Urinary bladder (tissue), 4 donors: ENCODE data around the gene RNF214. TPM values are rescaled to one million over a fixed set of nuclear protein-coding genes. Genes with fewer than 3 reads are reported as not detected.
"Not testable (repeated sequence)": the region's sequence is repeated elsewhere in the genome, so short reads cannot be mapped to it uniquely, and the experiment has no call there.

Experiments
- DNase-seq: peaks from one replicate; pipeline ENCODE4 v3.0.0-alpha.2; 2015; ENCODE audit errors: extremely low spot score
- H3K27ac ChIP-seq: one replicate; pipeline ENCODE4 v1.5.1; 2013; ENCODE audit warnings: low read depth, mild to moderate bottlenecking, moderate library complexity
- H3K36me3 ChIP-seq: one replicate; pipeline ENCODE4 v1.6.1; 2013; ENCODE audit warnings: mild to moderate bottlenecking, moderate library complexity; ENCODE audit not compliant: insufficient read depth
- H3K4me1 ChIP-seq: one replicate; pipeline ENCODE4 v1.6.1; 2013; ENCODE audit warnings: mild to moderate bottlenecking, moderate library complexity; ENCODE audit not compliant: insufficient read depth
- H3K4me3 ChIP-seq: one replicate; pipeline ENCODE4 v1.5.1; 2013; ENCODE audit warnings: low read depth, low read length
- WGBS: extraction: QIAGEN DNeasy Blood & Tissue Kit; methylation state at CpG from one replicate; pipeline ENCODE4 v1.1.7; 2013; 5-methylcytosine and 5-hydroxymethylcytosine counted together
- polyA plus RNA-seq: library from polyadenylated mRNA; stranded (reverse); fragments of 200-250 nt; gene quantifications from one replicate; pipeline ENCODE4 v1.2.3, GENCODE V29; 2013
- total RNA-seq: library from RNA; depleted of rRNA; stranded (reverse); fragments of >200 nt; gene quantifications from one replicate; pipeline ENCODE4 v1.2.3, GENCODE V29; 2014
- donor health status: healthy with polysubstance abuse.
- donor health status: healthy.

RNF214 gene
- total and polyA plus RNA-seq, 2 donors: 14.5 to 15.2 TPM

DNA sequence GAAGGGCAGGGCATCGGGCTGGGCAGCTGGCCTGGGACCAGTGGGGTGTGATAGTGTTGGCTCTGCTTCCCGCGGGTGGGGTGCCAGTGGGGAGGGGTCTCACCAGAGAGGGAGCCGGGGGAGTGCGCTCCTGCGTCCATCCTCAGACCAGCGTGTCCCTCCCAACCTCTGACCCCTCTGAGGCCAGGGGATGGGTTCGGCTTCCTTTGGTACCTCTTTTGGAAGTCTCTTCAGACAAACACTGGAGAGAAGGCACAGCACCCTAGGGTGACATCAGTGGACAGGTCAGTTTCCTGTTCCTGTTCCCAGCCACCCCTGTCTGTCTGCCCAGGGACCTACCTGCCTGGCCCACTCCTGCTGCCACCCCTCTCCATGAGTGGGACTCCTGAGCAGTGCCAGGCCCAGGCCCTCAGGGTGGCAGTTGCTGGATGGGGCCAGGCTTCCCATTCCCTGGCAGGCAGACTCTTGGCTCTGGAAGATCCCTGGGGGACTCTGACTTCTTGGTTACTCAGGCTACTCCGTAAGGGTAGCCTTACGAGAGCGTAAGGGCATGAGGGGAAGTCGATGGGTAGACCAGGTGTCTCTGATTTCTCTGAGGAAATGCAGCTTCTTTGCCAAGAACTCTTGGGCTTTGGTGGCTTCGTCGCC lies 30.7 kb upstream of the RNF214 start:
- no peaks in the 10 kb centered on the region for H3K4me1 ChIP-seq
- peak overlapping the region; percentile 55 for H3K4me3 ChIP-seq
- 36% methylated on average over 14 of the region's 14 CpGs for WGBS
- no peak for DNase-seq
- peaks cover 3% of the 10 kb centered on the region for H3K36me3 ChIP-seq
- peak overlapping the region; percentile 79 for H3K27ac ChIP-seq

DNA sequence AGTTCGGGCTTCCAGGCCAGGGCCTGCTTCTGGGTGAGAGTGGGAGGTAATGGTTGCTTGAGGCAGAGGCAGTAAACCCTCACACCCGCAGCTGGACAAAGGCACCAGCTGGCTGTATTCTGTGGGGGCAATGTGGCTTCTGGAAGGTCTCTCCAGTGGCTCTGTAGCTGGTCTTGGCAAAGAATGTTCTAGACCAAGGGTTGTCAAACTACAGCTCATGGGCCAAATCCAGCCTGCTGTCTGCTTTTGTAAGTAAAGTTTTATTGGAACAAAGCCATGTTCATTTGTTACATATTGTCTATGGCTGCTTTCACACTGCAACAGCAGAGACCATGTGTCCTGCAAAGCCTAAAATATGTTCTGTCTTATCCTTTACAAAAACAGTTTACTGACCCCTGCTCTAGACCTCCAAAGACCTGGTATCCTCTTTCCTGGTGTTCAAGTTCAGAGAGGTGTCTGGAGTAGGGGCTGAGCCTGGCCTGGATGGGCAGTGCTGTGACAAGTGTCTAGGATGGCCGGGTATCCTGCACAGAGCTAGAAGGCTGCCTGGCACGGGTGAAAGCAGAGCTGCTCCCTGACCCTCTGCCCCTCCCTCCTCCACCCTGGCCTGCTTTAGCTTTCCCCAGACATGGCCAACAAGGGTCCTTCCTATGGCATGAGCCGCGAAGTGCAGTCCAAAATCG lies 29.9 kb upstream of the RNF214 start:
- Histone ChIP-seq H3K4me3 (peak overlapping the region; percentile 55), H3K27ac (peak overlapping the region; percentile 79), H3K36me3 (peaks cover 3% of the 10 kb centered on the region), H3K4me1 (no peaks in the 10 kb centered on the region)
- no peak for DNase-seq
- WGBS: 44% methylated on average over 7 of the region's 7 CpGs

- no peaks in the 10 kb centered on the region for H3K4me1 ChIP-seq
These were observed 29.4 kb upstream of the RNF214 start for GRCh38 chr11:117203069-117203407.

GRCh38 chr11:117204283-117205080 lies 28.0 kb upstream of the RNF214 start:
- whole genome bisulfite sequencing: 49% methylated on average over 17 of the region's 17 CpGs
- Histone ChIP-seq H3K4me3 (no peak overlapping the region), H3K27ac (peak overlapping the region; percentile 79), H3K4me1 (no peaks in the 10 kb centered on the region), H3K36me3 (peaks cover 3% of the 10 kb centered on the region)
- DNase-seq: no peak

More at GRCh38 chr11:117203069-117203407, 29.4 kb upstream of the RNF214 start:
- Histone ChIP-seq H3K27ac (peak overlapping the region; percentile 69), H3K4me3 (peak overlapping the region; percentile 55), H3K36me3 (peaks cover 3% of the 10 kb centered on the region)
- DNase-seq: no peak
- WGBS: 52% methylated on average over 10 of the region's 10 CpGs

- no peak overlapping the region for H3K27ac ChIP-seq
- DNase-seq: no peak
- H3K4me1 ChIP-seq: no peaks in the 10 kb centered on the region
- WGBS: 62% methylated on average over 11 of the region's 11 CpGs
- no peak overlapping the region for H3K4me3 ChIP-seq
- peaks cover 3% of the 10 kb centered on the region for H3K36me3 ChIP-seq
These were observed 27.2 kb upstream of the RNF214 start for GRCh38 chr11:117205211-117205818.

- not testable (repeated sequence) for H3K4me3 ChIP-seq, DNase-seq, H3K36me3 ChIP-seq, H3K4me1 ChIP-seq
- WGBS: 53% methylated on average over 8 of the region's 8 CpGs
- peak overlapping the region; percentile 13 for H3K27ac ChIP-seq
These were observed 26.4 kb upstream of the RNF214 start for GRCh38 chr11:117206111-117206510.

- DNase-seq, H3K4me3 ChIP-seq, H3K36me3 ChIP-seq, H3K4me1 ChIP-seq, H3K27ac ChIP-seq: not testable (repeated sequence)
- 79% methylated on average over 6 of the region's 11 CpGs for WGBS
These were observed 25.6 kb upstream of the RNF214 start for GRCh38 chr11:117206859-117207258.

DNA sequence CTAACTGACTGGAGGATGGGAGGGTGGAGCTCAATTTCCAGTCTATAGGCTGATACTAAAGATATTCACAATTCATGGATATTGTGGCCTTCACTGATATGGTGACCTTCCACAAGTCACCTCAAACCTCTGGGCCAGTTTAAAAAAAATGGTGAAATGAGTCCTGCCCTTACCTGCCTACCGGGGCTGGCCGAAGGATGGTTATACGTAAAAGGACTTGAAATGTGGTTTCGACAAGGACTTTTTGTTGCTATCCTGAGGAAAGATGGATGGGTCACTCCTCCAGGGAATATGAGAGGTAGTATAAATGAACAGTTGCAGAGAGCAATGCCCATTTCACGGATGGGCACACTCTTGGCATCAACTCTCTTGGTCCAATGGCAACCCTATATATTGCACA lies 25.0 kb upstream of the RNF214 start:
- 87% methylated on average over 5 of the region's 5 CpGs for WGBS
- H3K27ac ChIP-seq, H3K36me3 ChIP-seq: not testable (repeated sequence)

GRCh38 chr11:117208710-117209109 lies 23.8 kb upstream of the RNF214 start:
- DNase-seq, H3K4me1 ChIP-seq, H3K4me3 ChIP-seq, H3K27ac ChIP-seq, H3K36me3 ChIP-seq: not testable (repeated sequence)
- WGBS: 78% methylated on average over 9 of the region's 13 CpGs

More for the DNA sequence above, 25.0 kb upstream of the RNF214 start:
- H3K4me3 ChIP-seq, DNase-seq, H3K4me1 ChIP-seq: not testable (repeated sequence)

GRCh38 chr11:117209351-117210125 lies 22.9 kb upstream of the RNF214 start:
- 86% methylated on average over 7 of the region's 8 CpGs for WGBS
- not testable (repeated sequence) for H3K4me3 ChIP-seq, H3K27ac ChIP-seq, H3K4me1 ChIP-seq, H3K36me3 ChIP-seq, DNase-seq

GRCh38 chr11:117210620-117211019 lies 21.9 kb upstream of the RNF214 start:
- Histone ChIP-seq H3K27ac (no peak overlapping the region), H3K36me3 (no peaks in the 10 kb centered on the region), H3K4me1 (no peaks in the 10 kb centered on the region), H3K4me3 (no peak overlapping the region)
- no peak for DNase-seq
- 92% methylated on average over 3 of the region's 3 CpGs for WGBS

GRCh38 chr11:117212697-117213355 lies 19.6 kb upstream of the RNF214 start:
- WGBS: 93% methylated on average over 11 of the region's 11 CpGs
- Histone ChIP-seq H3K4me3 (no peak overlapping the region), H3K36me3 (no peaks in the 10 kb centered on the region), H3K4me1 (no peaks in the 10 kb centered on the region), H3K27ac (no peak overlapping the region)
- DNase-seq: no peak
